ENCODE data around the gene MRPL58. TPM values are rescaled to one million over a fixed set of nuclear protein-coding genes. Genes with fewer than 3 reads are reported as not detected.
A peak's percentile ranks its signal among the peaks of the same experiment; 100 is the strongest.

Gene MRPL58
- total RNA-seq, 1 donor from 2014 or later = 18.1 TPM

- DNase-seq = no peak
Observed at GRCh38 chr17:75048249-75048878, 35.9 kb downstream of the MRPL58 start.

GRCh38 chr17:75049057-75049456, 36.6 kb downstream of the MRPL58 start:
- no peak for DNase-seq

GRCh38 chr17:75049706-75050105, 37.2 kb downstream of the MRPL58 start:
- no peak for DNase-seq

GRCh38 chr17:75051941-75052340, 39.5 kb downstream of the MRPL58 start:
- DNase-seq = no peak

- DNase-seq = peak; percentile 69
Observed at GRCh38 chr17:75059369-75060345, 47.2 kb downstream of the MRPL58 start.

GRCh38 chr17:75060434-75061054, 48.1 kb downstream of the MRPL58 start:
- no peak for DNase-seq

- no peak for DNase-seq
Observed at GRCh38 chr17:75061055-75061438, 48.6 kb downstream of the MRPL58 start.

- no peak for DNase-seq
Observed at GRCh38 chr17:75061618-75062017, 49.1 kb downstream of the MRPL58 start.

GRCh38 chr17:75063201-75063600, 50.7 kb downstream of the MRPL58 start:
- no peak for DNase-seq

GRCh38 chr17:75063626-75064025, 51.2 kb downstream of the MRPL58 start:
- no peak for DNase-seq

GRCh38 chr17:75064040-75064439, 51.6 kb downstream of the MRPL58 start:
- DNase-seq = no peak

GRCh38 chr17:75064460-75064859, 52.0 kb downstream of the MRPL58 start:
- no peak for DNase-seq

- DNase-seq = no peak
Observed at GRCh38 chr17:75064867-75065561, 52.5 kb downstream of the MRPL58 start.

- no peak for DNase-seq
Observed at GRCh38 chr17:75065562-75066151, 53.2 kb downstream of the MRPL58 start.

- DNase-seq = no peak
Observed at GRCh38 chr17:75067856-75068255, 55.4 kb downstream of the MRPL58 start.

- no peak for DNase-seq
Observed at GRCh38 chr17:75068750-75069149, 56.3 kb downstream of the MRPL58 start.

GRCh38 chr17:75069783-75070182, 57.3 kb downstream of the MRPL58 start:
- DNase-seq = no peak

Small RNAs within 50 kb of the gene (small RNA-seq; reads per million reads assigned to genes)
- gene AC111186.1 (ENCODE audit: low replicate concordance) (not detected), gene RN7SL573P (ENCODE audit: low replicate concordance) (not detected), gene RNU6-362P (ENCODE audit: low replicate concordance) (not detected)

Other genes starting within 250 kb of the MRPL58 start
- gene NAT9, start 236.3 kb upstream of the MRPL58 start, total RNA-seq = 26.2 TPM
- gene GRIN2C, start 152.8 kb upstream of the MRPL58 start, total RNA-seq = 0.69 TPM
- gene FDXR, start 139.7 kb upstream of the MRPL58 start, total RNA-seq = 5.6 TPM
- gene FADS6, start 119.0 kb upstream of the MRPL58 start, total RNA-seq = 2.6 TPM
- gene USH1G, start 89.4 kb upstream of the MRPL58 start, total RNA-seq = 1.1 TPM
- gene OTOP2, start 88.4 kb upstream of the MRPL58 start, total RNA-seq = not detected
- not detected for gene OTOP3, start 76.8 kb upstream of the MRPL58 start, total RNA-seq
- gene HID1, start 39.9 kb upstream of the MRPL58 start, total RNA-seq = 4.0 TPM
- gene CDR2L, start 25.0 kb upstream of the MRPL58 start, total RNA-seq = 3.6 TPM
- gene ATP5PD, start 34.3 kb downstream of the MRPL58 start, total RNA-seq = 153 TPM
- 11.6 TPM for gene KCTD2, start 34.6 kb downstream of the MRPL58 start, total RNA-seq
- gene SLC16A5, start 75.3 kb downstream of the MRPL58 start, total RNA-seq = 8.7 TPM
- gene ARMC7, start 97.3 kb downstream of the MRPL58 start, total RNA-seq = 2.1 TPM
- 27.7 TPM for gene NT5C, start 119.1 kb downstream of the MRPL58 start, total RNA-seq
- 27.9 TPM for gene JPT1, start 141.8 kb downstream of the MRPL58 start, total RNA-seq
- gene SUMO2, start 170.3 kb downstream of the MRPL58 start, total RNA-seq = 103 TPM
- 38.7 TPM for gene NUP85, start 193.0 kb downstream of the MRPL58 start, total RNA-seq
- gene GGA3, start 248.9 kb downstream of the MRPL58 start, total RNA-seq = 9.9 TPM
- 39.6 TPM for gene MRPS7, start 249.2 kb downstream of the MRPL58 start, total RNA-seq

Measured in skin of body (tissue), 3 donors.